GM18868 (cell line): ENCODE data around the gene GUCD1.

Experiments used
- ATAC-seq: cut with Tn5 transposase; IDR thresholded peaks from one replicate; pipeline ENCODE4 v1.9.1; 2021; ENCODE audit warnings: mild to moderate bottlenecking, moderate library complexity; ENCODE audit not compliant: unreplicated experiment

The GUCD1 gene

GRCh38 chr22:24590596-24591173, 35.7 kb upstream of the GUCD1 start:
- no peak for ATAC-seq

DNA sequence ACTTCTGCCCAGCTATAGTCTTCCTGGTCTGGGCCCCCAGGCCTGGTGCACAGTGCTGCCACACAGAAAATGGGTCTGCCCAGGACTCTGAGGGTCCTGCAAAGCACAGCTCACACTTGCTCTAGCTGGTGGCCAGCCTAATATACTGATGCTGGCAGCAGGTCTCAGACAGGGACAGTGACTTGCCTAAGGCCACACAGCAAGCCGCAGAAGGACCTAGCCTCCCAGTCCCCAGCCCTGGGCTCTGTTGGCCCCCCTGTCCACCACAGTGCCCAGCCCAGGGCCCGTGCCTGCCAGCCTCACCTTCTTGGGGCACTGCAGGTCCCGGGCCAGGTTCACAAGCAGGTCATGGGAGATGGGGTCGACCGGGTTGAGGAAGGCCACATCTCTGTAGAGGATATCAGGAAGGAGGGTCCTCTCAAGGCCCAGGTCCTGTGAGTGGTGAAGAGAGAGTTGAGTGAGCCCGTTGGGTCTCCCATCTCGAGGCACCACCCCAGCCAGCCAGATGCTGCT, 34.6 kb upstream of the GUCD1 start:
- ATAC-seq, result no peak

- ATAC-seq, result no peak
These were observed 34.0 kb upstream of the GUCD1 start for GRCh38 chr22:24588757-24589481.

- no peak for ATAC-seq
These were observed 33.4 kb upstream of the GUCD1 start for GRCh38 chr22:24588381-24588756.

- ATAC-seq, result no peak
These were observed 33.0 kb upstream of the GUCD1 start for GRCh38 chr22:24587948-24588347.

DNA sequence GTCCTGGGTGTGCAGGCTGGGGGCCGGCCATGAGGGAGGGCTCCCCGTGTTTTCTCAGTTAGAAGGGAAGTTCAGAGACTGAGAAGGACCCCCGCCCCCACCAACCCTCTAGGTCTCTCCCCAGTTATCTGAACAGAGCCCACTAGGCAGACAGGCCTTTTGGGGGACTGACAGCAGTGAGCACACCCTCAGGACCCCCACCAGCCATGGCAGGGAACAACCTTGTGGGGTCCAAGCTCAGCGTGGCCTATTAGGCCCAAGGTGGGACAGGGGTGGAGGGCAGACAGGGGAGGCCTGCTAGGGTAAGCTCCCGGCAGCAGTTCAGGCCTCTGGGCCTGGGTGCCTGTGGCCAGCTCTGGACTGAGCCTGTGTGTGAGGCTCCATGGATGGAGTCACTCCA, 32.3 kb upstream of the GUCD1 start:
- ATAC-seq, result no peak

- ATAC-seq, result no peak
These were observed 31.1 kb upstream of the GUCD1 start for GRCh38 chr22:24585927-24586546.

GRCh38 chr22:24585461-24585860, 30.5 kb upstream of the GUCD1 start:
- ATAC-seq, result no peak

GRCh38 chr22:24584871-24585411, 30.0 kb upstream of the GUCD1 start:
- ATAC-seq, result no peak

DNA sequence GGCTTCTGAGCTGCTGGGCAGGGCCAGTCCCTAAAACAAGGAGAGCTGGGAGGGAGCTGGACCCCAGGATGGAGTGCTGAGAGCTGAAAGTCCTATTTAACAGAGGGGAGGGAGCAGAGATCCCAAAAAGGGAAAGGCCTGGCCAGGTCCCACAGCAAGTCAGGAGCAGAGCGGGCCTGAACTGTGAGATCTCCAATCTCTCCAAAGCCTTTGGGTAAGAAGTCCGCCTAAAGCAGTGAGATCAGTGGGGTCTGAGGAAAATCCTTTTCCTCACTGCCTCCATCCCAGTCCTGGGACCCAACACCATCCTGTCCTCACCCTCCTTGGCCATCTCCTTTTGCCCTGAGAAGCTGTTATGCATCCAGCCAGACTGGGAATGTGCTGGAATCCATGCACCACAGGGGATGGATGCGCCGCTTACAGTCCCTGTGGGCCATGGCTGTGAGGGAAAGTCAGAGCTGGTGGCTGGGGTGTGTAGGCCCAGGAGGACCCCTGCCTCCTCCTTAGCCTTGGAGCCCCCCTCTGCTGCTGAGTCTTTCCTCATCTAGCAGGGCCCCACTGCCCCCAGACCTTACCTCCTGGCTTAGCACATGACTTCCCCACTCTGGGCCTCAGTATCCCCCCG, 29.3 kb upstream of the GUCD1 start:
- no peak for ATAC-seq

GRCh38 chr22:24583221-24584165, 28.6 kb upstream of the GUCD1 start:
- ATAC-seq, result no peak

GRCh38 chr22:24582056-24582814, 27.3 kb upstream of the GUCD1 start:
- ATAC-seq, result no peak

GRCh38 chr22:24580276-24580675, 25.3 kb upstream of the GUCD1 start:
- ATAC-seq, result no peak

DNA sequence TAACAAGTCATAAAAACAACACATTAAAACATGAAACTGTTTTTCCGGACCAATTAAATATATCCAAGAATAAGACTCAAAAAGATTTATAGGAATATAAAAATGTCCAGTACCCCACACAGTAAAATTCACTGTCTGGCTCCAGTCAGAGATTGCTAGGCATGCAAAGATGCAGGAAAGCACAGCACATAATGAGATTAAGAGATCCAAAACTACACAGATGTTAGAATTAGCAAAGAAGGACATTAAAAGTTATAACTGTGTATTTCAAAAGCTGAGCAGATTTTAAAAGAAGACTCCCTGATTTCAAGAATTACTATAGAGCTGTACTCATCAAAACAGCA, 24.3 kb upstream of the GUCD1 start:
- no peak for ATAC-seq

DNA sequence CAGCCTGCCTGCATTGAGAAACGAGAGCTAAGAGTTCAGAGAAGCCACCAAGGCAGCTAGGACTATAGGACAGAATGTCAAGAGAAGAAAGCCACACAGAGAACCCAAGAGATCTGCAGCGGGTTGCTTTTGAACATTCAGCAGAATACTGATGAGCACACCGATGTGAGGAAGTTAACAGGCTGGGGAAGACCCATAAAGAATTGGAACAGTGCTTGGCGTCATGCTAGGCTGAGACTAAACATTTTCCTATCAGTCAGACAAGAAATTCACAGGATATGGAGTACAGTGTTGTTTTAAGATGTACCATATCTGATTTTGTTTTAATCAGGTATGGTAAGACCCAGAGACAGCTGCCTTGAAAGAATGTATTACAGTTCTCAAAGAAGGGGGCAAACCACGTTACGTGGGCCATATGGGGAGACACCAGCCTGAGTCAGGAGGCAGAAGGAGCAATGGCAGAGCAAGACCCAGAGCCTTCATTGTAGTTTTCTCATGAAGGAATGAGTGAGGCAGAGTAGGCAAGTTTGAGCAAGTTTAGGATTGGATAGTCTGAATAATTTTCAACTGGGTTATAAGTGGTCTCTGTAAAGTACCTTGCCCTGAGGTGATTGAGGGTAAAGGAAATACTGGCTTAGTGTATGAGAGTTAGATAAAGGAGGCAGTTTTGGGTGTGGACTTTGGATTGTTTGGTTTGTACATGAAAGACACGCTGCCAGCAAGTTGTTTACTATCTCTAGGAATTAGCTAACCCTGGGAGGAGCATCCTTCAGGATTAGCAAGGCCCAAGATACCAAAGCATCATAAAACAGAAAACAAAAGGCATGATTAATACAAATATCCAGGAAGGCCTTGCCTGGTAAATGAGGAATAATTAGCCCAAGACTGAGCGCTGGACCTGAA, 23.7 kb upstream of the GUCD1 start:
- ATAC-seq, result no peak

DNA sequence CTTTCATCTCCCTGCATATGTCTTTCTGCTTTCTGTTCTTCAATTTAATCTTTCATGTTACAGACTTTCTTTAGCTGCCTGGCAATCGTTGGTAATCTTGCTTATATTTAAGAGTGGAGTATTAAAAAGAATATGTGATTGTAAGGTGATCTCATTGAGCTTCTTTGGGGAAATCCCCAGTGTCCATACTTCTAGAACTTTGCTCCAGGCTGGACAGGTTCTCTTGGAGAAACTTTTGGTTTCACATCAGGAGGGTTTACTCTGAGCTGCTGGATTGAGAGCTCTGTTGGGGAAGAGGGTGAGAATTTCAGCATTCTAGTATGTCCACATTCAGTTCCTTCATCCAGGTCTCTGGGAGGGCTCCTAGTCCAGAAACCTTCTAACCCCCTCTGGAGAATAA, 21.8 kb upstream of the GUCD1 start:
- no peak for ATAC-seq

GRCh38 chr22:24571266-24571665, 16.3 kb upstream of the GUCD1 start:
- no peak for ATAC-seq

DNA sequence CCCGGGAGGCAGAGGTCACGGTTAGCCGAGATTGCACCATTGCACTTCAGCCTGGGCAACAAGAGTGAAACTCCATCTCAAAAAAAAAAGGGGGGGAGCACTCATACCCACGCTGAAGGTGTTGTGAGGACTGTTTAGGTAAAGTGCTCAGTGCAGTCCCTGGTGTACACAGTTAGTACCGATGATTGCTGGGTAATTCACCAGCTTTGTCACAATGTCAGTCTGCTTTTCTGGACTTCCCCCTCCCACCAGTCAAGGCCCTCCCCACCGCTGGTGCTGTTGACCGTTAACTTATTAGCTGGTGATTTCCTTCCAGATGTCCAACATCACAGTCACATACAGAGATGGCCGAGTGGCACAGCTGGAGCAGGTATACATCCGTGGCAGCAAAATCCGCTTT, 12.7 kb upstream of the GUCD1 start:
- no peak for ATAC-seq
